K562 (cell line): ENCODE results near the gene LACTB. TPM values are rescaled to one million over a fixed set of nuclear protein-coding genes. Genes with fewer than 3 reads are reported as not detected.
A peak's percentile ranks its signal among the peaks of the same experiment; 100 is the strongest.

Experiments used
- ATAC-seq: fragments of 200-7000 bp; cut with Tn5 transposase; 3 replicates; pipeline ENCODE4 v1.9.1; 2020; ENCODE audit warnings: moderate library complexity
- BruUV-seq: library from RNA; stranded (reverse); fragments of 400-500 nt; replicated peaks from 2 replicates; lab custom pipeline; 2021; lab: Mats Ljungman, UMichigan
- CTCF ChIA-PET: fragments of 300-600 bp; formaldehyde crosslinking; extraction: SDS; loops from one replicate; lab custom pipeline; 2021; ENCODE audit warnings: low intra/inter-chr PET ratio; lab: Yijun Ruan, JAX
- POLR2A ChIA-PET: fragments of 300-600, 350-650 bp; sonication (Branson Sonifier 250); formaldehyde crosslinking; extraction: SDS; loops from one replicate; lab custom pipeline; 2021; ENCODE audit warnings: antibody characterized with exemption, inconsistent platforms; lab: Yijun Ruan, JAX
- DNase-seq, 4 experiments: peaks; one replicate each; pipeline versions ENCODE4 v3.0.0 to v3.0.0-alpha.2; 2011 to 2018; ENCODE audit warnings: low spot score in 3 of 4, mixed read lengths in 3 of 4; ENCODE audit errors: extremely low read depth in 1 of 4
- FAIRE-seq: peaks from 2 replicates; lab custom pipeline; 2011; peaks lifted over from hg19 to GRCh38; lab: Jason Lieb, UNC
- H2AFZ ChIP-seq: 2 replicates; pipeline ENCODE4 v1.6.0; 2011; ENCODE audit warnings: low read depth, low read length, control low read depth, inconsistent platforms
- H3K27ac ChIP-seq: fragments of 200-600 bp; 3 replicates; pipeline ENCODE4 v1.8.0; 2011; ENCODE audit warnings: low read depth, mild to moderate bottlenecking, control low read depth, inconsistent platforms, low read length, moderate library complexity, mixed read lengths; ENCODE audit errors: extremely low read depth
- H3K27me3 ChIP-seq, 2 experiments: fragments of 300-600 bp in 1 of 2; 2 replicates in 1 of 2; 3 replicates in 1 of 2; pipeline versions ENCODE4 v1.6.0 to v1.8.0; 2011; ENCODE audit warnings: inconsistent platforms in 2 of 2, low read length in 2 of 2, mild to moderate bottlenecking in 1 of 2, mixed read lengths in 1 of 2, moderate library complexity in 1 of 2; ENCODE audit not compliant: control insufficient read depth in 2 of 2, insufficient read depth in 2 of 2
- H3K36me3 ChIP-seq: fragments of 300-600 bp; 3 replicates; pipeline ENCODE4 v1.8.0; 2011; ENCODE audit warnings: mild to moderate bottlenecking, low read length, inconsistent platforms; ENCODE audit not compliant: control insufficient read depth, insufficient read depth
- H3K4me1 ChIP-seq, 2 experiments: fragments of 200-600 bp in 1 of 2; replicated peaks in 1 of 2; 2 replicates in 1 of 2; 3 replicates in 1 of 2; pipeline versions ENCODE4 v1.5.1 to v1.8.0; 2011; ENCODE audit warnings: inconsistent platforms in 2 of 2, low read length in 2 of 2, mild to moderate bottlenecking in 1 of 2, mixed read lengths in 1 of 2, moderate library complexity in 1 of 2; ENCODE audit not compliant: control insufficient read depth in 2 of 2, insufficient read depth in 2 of 2
- H3K4me2 ChIP-seq: 2 replicates; pipeline ENCODE4 v1.6.1; 2011; ENCODE audit warnings: low read length, control low read depth, inconsistent platforms, mixed read lengths; ENCODE audit not compliant: insufficient read depth
- H3K4me3 ChIP-seq: fragments of 200-600 bp; sonication (generic), shearing (Covaris generic); 2 replicates; pipeline ENCODE4 v1.5.1; 2016; ENCODE audit warnings: control low read depth, inconsistent platforms
- H3K79me2 ChIP-seq: fragments of 200-600 bp; 3 replicates; pipeline ENCODE4 v1.8.0; 2011; ENCODE audit warnings: low read length, inconsistent platforms; ENCODE audit not compliant: control insufficient read depth, insufficient read depth
- H3K9ac ChIP-seq, 2 experiments: 2 replicates each; pipeline versions ENCODE4 v1.6.0 to v1.6.1; 2011; ENCODE audit warnings: low read depth in 2 of 2, low read length in 2 of 2, control low read depth in 1 of 2, inconsistent platforms in 1 of 2, mild to moderate bottlenecking in 1 of 2, mixed read lengths in 1 of 2; ENCODE audit not compliant: insufficient read depth in 1 of 2
- H3K9me1 ChIP-seq: one replicate; pipeline ENCODE4 v1.6.0; 2011; ENCODE audit warnings: inconsistent platforms, mild to moderate bottlenecking, low read length, moderate library complexity; ENCODE audit not compliant: control insufficient read depth, insufficient read depth
- H3K9me3 ChIP-seq: replicated peaks from 2 replicates; pipeline ENCODE4 v1.5.1; 2011; ENCODE audit warnings: low read depth, low read length, inconsistent platforms; ENCODE audit not compliant: control insufficient read depth, insufficient read depth
- H4K20me1 ChIP-seq: replicated peaks from 2 replicates; pipeline ENCODE4 v1.6.1; 2011; ENCODE audit warnings: low read length, inconsistent platforms, mixed read lengths; ENCODE audit not compliant: control insufficient read depth, insufficient read depth
- ATF3 ChIP-seq, 2 experiments: fragments of 450-650 bp in 1 of 2; sonication (generic) in 1 of 2; formaldehyde crosslinking in 1 of 2; IDR thresholded peaks in 1 of 2; conservative IDR thresholded peaks in 1 of 2; 2 replicates each; pipeline versions ENCODE4 v1.6.1 to v1.8.1; 2016 to 2023; ENCODE audit warnings: mild to moderate bottlenecking in 2 of 2, moderate library complexity in 2 of 2, inconsistent platforms in 1 of 2, missing genetic modification reagents in 1 of 2
- BCOR ChIP-seq: fragments of 450-650 bp; IDR thresholded peaks from 2 replicates; pipeline ENCODE4 v1.6.1; 2016
- CXXC5 ChIP-seq: fragments of 250-450 bp; sonication (Bioruptor Pico); IDR thresholded peaks from 2 replicates; pipeline ENCODE4 v1.8.0; 2022; ENCODE audit warnings: inconsistent platforms, mild to moderate bottlenecking, moderate library complexity
- ELK1 ChIP-seq: sonication (generic); formaldehyde crosslinking; IDR thresholded peaks from 2 replicates; pipeline ENCODE4 v1.8.1; 2022; ENCODE audit warnings: missing genetic modification reagents
- GTF2E2 ChIP-seq: fragments of 200-800 bp; sonication (Bioruptor generic); IDR thresholded peaks from 2 replicates; pipeline ENCODE4 v1.6.1; 2016; ENCODE audit warnings: missing genetic modification characterization, missing compliant biosample characterization
- GTF2F1 ChIP-seq: IDR thresholded peaks from 2 replicates; pipeline ENCODE4 v1.6.1; 2011; ENCODE audit warnings: low read depth, low read length, improper control_type of control experiment
- PCBP1 ChIP-seq: fragments of 200-400 bp; formaldehyde crosslinking; IDR thresholded peaks from 2 replicates; pipeline ENCODE4 v1.6.1; 2018; ENCODE audit warnings: mild to moderate bottlenecking, low read depth, low read length; ENCODE audit not compliant: poor library complexity, severe bottlenecking
- PYGO2 ChIP-seq: fragments of 450-650 bp; IDR thresholded peaks from 2 replicates; pipeline ENCODE4 v1.6.1; 2016; ENCODE audit warnings: mild to moderate bottlenecking, missing genetic modification characterization, moderate library complexity, missing compliant biosample characterization
- SMAD3 ChIP-seq: fragments of 450-650 bp; formaldehyde crosslinking; conservative IDR thresholded peaks from 2 replicates; pipeline ENCODE4 v1.4.0; 2020; ENCODE audit warnings: mild to moderate bottlenecking
- SRSF7 ChIP-seq: fragments of 200-400 bp; formaldehyde crosslinking; optimal IDR thresholded peaks from 2 replicates; pipeline ENCODE3; 2017; ENCODE audit warnings: mild to moderate bottlenecking, low read depth, low read length
- U2AF1 ChIP-seq: fragments of 200-400 bp; formaldehyde crosslinking; optimal IDR thresholded peaks from 2 replicates; pipeline ENCODE3; 2017; ENCODE audit warnings: mild to moderate bottlenecking, low read depth, low read length, moderate library complexity
- ZC3H11A ChIP-seq: IDR thresholded peaks from 2 replicates; pipeline ENCODE4 v1.6.1; 2012; ENCODE audit warnings: low read depth, low read length, improper control_type of control experiment
- ZKSCAN1 ChIP-seq: fragments of 150-350 bp; IDR thresholded peaks from 2 replicates; pipeline ENCODE4 v1.6.1; 2016; ENCODE audit warnings: low read depth, low read length
- ZNF445 ChIP-seq: fragments of 250-450 bp; sonication (Bioruptor Pico); IDR thresholded peaks from 2 replicates; pipeline ENCODE4 v1.4.0; 2020; ENCODE audit warnings: low read depth, mild to moderate bottlenecking, moderate library complexity
- WGBS: fragments of 100-300 bp; shearing (Covaris generic); methylation state at CpG from one replicate; pipeline ENCODE4 v1.1.6; 2016; ENCODE audit warnings: low coverage, mixed read lengths; ENCODE audit not compliant: insufficient coverage; ENCODE audit errors: missing lambda C conversion rate; 5-methylcytosine and 5-hydroxymethylcytosine counted together
- in situ Hi-C: fragments of 300-500 bp; cut with MboI; formaldehyde crosslinking; loops from 4 replicates; pipeline ENCODE4 v1.15.0; 2018; ENCODE audit warnings: inconsistent platforms, mixed read lengths
- intact Hi-C: fragments of 100-400 bp; cut with micrococcal nuclease; formaldehyde crosslinking; loops from 2 replicates; pipeline ENCODE4 v1.14.2; 2022
- polyA plus RNA-seq, 8 experiments: library from polyadenylated mRNA; depleted of rRNA in 4 of 8; stranded (reverse) in 5 of 8; unstranded in 3 of 8; fragments of >200 nt; fragmentation: Nextera tagmentation in 2 of 8; fragmentation: Illumina TruSeq in 1 of 8; extraction: Ambion mirVana in 2 of 8; extraction: Trizol in 1 of 8; gene quantifications; 2 replicates each; pipeline versions ENCODE4 v1.2.1 to v1.2.3, GENCODE V29; 2011 to 2014; ENCODE audit warnings: inconsistent platforms in 1 of 8, missing spikeins in 1 of 8
- total RNA-seq, 7 experiments: library from RNA; depleted of rRNA in 6 of 7; stranded (reverse); fragments of >200 nt in 6 of 7; fragmentation: Illumina TruSeq in 2 of 7; extraction: Trizol in 2 of 7; gene quantifications; 2 replicates each; pipeline versions ENCODE4 v1.2.1 to v1.2.3, GENCODE V29; 2011 to 2021; ENCODE audit warnings: low replicate concordance in 1 of 7
- TF ChIP-seq, protein P1 (sequence below): fragments of 250-450 bp; sonication (Bioruptor Pico); IDR thresholded peaks from 2 replicates; pipeline ENCODE4 v1.8.0; 2022; ENCODE audit warnings: inconsistent platforms, mild to moderate bottlenecking, moderate library complexity, borderline replicate concordance
- TF ChIP-seq, protein P2 (sequence below), 2 experiments: IDR thresholded peaks; 2 replicates each; pipeline ENCODE4 v1.6.1; 2011; ENCODE audit warnings: borderline replicate concordance in 1 of 2, control low read depth in 1 of 2, low read depth in 1 of 2, low read length in 1 of 2, mild to moderate bottlenecking in 1 of 2, mixed read lengths in 1 of 2, moderate library complexity in 1 of 2; ENCODE audit not compliant: insufficient read depth in 1 of 2, insufficient read length in 1 of 2, poor library complexity in 1 of 2, severe bottlenecking in 1 of 2; ENCODE audit errors: extremely low read depth in 1 of 2

LACTB gene
- total and polyA plus RNA-seq, 9 of the 15 experiments (the other 6 are each of a cell fraction or from before 2014, with no cell fraction given), result 3.1 to 15.5 (median 9.8) TPM

DNA sequence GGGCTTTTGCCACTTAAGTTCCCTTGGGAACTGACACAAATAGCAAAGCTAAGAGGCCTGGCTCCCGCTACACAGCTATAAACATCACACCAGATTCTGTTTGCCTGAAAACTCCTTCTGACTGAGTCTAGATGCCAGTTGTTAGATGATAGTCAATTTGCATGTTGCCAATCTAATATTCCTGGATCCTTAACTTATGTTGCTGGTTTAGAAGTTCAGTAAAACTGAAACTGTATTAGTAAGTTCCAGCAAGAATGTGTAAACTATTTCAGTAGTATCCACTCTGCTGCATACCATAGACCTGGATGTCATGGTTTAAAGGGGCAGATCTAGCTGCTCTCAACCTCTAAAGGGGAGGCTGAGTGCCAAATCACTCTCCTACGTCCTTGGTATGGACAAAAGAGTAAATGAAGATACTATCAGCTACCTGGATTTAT, 27.1 kb upstream of the LACTB start (continued):
- TF ChIP-seq, protein P1, sequence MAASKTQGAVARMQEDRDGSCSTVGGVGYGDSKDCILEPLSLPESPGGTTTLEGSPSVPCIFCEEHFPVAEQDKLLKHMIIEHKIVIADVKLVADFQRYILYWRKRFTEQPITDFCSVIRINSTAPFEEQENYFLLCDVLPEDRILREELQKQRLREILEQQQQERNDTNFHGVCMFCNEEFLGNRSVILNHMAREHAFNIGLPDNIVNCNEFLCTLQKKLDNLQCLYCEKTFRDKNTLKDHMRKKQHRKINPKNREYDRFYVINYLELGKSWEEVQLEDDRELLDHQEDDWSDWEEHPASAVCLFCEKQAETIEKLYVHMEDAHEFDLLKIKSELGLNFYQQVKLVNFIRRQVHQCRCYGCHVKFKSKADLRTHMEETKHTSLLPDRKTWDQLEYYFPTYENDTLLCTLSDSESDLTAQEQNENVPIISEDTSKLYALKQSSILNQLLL (CRISPR knock-in tag), result no peak
- TF ChIP-seq ZC3H11A (no peak), PCBP1 (no peak), ZNF445 (CRISPR knock-in tag) (no peak), PYGO2 (no peak), GTF2F1 (no peak)

- no peak overlapping the region for H3K9ac ChIP-seq
- ATAC-seq, result no peak
- H3K27me3 ChIP-seq, result no peaks in the 10 kb centered on the region
- no peak overlapping the region for H3K27ac ChIP-seq
- BruUV-seq, result no TSS peak
- 0 out of 5 replicates have a peak, but pooled peaks cover 0 to 2% of the 10 kb centered on the region in 2 experiments for H3K4me1 ChIP-seq
- no peak overlapping the region for H3K4me3 ChIP-seq
- H3K79me2 ChIP-seq, result no peaks in the 10 kb centered on the region
- no peak for FAIRE-seq
- no peak for DNase-seq
- 81% methylated on average over 2 of the region's 4 CpGs for WGBS
- H2AFZ ChIP-seq, result no peak overlapping the region
- ChIA-PET POLR2A (interaction anchor here (1.0 kb wide), 1 partner anchor 15 kb away, joined by 3 read pairs; no protein-coding TSS in a partner anchor), CTCF (no interaction called here)
- intact Hi-C loops, result no loop called here
- H3K36me3 ChIP-seq, result no peaks in the 10 kb centered on the region
- H3K4me2 ChIP-seq, result no peak overlapping the region
- H3K9me3 ChIP-seq, result no peaks in the 10 kb centered on the region
- in situ Hi-C loops, result no loop called here
- H4K20me1 ChIP-seq, result no peaks in the 10 kb centered on the region
- no peaks in the 10 kb centered on the region for H3K9me1 ChIP-seq
- no peak for TF ChIP-seq U2AF1
- TF ChIP-seq, protein P2, sequence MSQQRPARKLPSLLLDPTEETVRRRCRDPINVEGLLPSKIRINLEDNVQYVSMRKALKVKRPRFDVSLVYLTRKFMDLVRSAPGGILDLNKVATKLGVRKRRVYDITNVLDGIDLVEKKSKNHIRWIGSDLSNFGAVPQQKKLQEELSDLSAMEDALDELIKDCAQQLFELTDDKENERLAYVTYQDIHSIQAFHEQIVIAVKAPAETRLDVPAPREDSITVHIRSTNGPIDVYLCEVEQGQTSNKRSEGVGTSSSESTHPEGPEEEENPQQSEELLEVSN (IDR thresholded peaks at IDR 0.05; ENCODE audit: borderline replicate concordance in 1 of 2, extremely low read depth in 1 of 2, insufficient read depth in 1 of 2, insufficient read length in 1 of 2, low read depth in 1 of 2, low read length in 1 of 2, poor library complexity in 1 of 2, severe bottlenecking in 1 of 2), result no peak
- no peak for TF ChIP-seq SMAD3
- no peak for TF ChIP-seq BCOR
- TF ChIP-seq ATF3 (IDR thresholded peaks at IDR 0.05), result peak; percentile 47
- no peak for TF ChIP-seq ATF3 (CRISPR knock-in tag; conservative IDR thresholded peaks at IDR 0.05)
- no peak for TF ChIP-seq CXXC5 (CRISPR knock-in tag)
- TF ChIP-seq ELK1 (CRISPR knock-in tag), result no peak
- no peak for TF ChIP-seq ZKSCAN1
- no peak for TF ChIP-seq SRSF7
- TF ChIP-seq GTF2E2, result no peak
Measured at GRCh38 chr15:63096178-63096577, 25.5 kb upstream of the LACTB start.
